ENCODE measurements around the gene ZDHHC8.

The ZDHHC8 gene

DNA sequence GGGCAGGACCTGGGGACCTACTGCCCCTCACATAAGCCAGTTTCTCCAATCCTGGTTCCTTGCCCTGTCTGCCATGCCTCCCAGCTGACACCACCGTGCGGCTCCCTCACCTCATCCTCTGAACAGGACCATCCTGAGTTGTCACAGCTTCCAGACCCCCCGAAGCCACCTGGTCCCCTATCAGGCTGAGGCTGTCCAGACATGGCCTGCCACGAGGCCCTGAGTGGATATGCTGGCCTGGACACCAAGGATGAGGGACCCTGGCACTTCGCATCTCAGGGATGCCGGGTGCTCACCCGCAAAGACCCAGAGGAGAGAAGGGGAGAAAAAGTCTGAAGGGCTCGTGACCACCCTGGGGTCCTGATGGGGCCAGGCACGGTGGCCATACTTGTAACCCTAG, 35.1 kb downstream of the ZDHHC8 start:
- no peak overlapping the region for H3K4me3 ChIP-seq (ENCODE audit: low read depth in 1 of 2, low read length in 2 of 2)
- no peak overlapping the region for H3K4me2 ChIP-seq (ENCODE audit: insufficient read depth, low read length)
- H3K9ac ChIP-seq (ENCODE audit: low read depth, low read length), result no peak overlapping the region
- no peak for ATAC-seq (ENCODE audit: insufficient read depth, low read depth)
- H4K20me1 ChIP-seq (ENCODE audit: insufficient read depth, low read length), result no peaks in the 10 kb centered on the region
- H3K9me3 ChIP-seq (ENCODE audit: insufficient read depth, low read length, severe bottlenecking), result no peaks in the 10 kb centered on the region
- H3K79me2 ChIP-seq (ENCODE audit: insufficient read depth, low read length), result no peaks in the 10 kb centered on the region
- no peaks in the 10 kb centered on the region for H3K36me3 ChIP-seq (ENCODE audit: insufficient read depth, low read length)
- no peak overlapping the region for H2AFZ ChIP-seq (ENCODE audit: low read depth, low read length)
- no peak for TF ChIP-seq EZH2 (IDR thresholded peaks at IDR 0.05; ENCODE audit: borderline replicate concordance, low read depth, low read length, severe bottlenecking)
- TF ChIP-seq, protein P1, sequence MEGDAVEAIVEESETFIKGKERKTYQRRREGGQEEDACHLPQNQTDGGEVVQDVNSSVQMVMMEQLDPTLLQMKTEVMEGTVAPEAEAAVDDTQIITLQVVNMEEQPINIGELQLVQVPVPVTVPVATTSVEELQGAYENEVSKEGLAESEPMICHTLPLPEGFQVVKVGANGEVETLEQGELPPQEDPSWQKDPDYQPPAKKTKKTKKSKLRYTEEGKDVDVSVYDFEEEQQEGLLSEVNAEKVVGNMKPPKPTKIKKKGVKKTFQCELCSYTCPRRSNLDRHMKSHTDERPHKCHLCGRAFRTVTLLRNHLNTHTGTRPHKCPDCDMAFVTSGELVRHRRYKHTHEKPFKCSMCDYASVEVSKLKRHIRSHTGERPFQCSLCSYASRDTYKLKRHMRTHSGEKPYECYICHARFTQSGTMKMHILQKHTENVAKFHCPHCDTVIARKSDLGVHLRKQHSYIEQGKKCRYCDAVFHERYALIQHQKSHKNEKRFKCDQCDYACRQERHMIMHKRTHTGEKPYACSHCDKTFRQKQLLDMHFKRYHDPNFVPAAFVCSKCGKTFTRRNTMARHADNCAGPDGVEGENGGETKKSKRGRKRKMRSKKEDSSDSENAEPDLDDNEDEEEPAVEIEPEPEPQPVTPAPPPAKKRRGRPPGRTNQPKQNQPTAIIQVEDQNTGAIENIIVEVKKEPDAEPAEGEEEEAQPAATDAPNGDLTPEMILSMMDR (IDR thresholded peaks at IDR 0.05; ENCODE audit: borderline replicate concordance, extremely low read depth, low read length, poor library complexity, severe bottlenecking), result no peak
- H3K4me1 ChIP-seq (ENCODE audit: insufficient read depth, low read length), result no peaks in the 10 kb centered on the region
- H3K27me3 ChIP-seq (ENCODE audit: insufficient read depth, low read length, poor library complexity), result no peaks in the 10 kb centered on the region
- no peak overlapping the region for H3K27ac ChIP-seq (ENCODE audit: low read length)
- no peak for DNase-seq

DNA sequence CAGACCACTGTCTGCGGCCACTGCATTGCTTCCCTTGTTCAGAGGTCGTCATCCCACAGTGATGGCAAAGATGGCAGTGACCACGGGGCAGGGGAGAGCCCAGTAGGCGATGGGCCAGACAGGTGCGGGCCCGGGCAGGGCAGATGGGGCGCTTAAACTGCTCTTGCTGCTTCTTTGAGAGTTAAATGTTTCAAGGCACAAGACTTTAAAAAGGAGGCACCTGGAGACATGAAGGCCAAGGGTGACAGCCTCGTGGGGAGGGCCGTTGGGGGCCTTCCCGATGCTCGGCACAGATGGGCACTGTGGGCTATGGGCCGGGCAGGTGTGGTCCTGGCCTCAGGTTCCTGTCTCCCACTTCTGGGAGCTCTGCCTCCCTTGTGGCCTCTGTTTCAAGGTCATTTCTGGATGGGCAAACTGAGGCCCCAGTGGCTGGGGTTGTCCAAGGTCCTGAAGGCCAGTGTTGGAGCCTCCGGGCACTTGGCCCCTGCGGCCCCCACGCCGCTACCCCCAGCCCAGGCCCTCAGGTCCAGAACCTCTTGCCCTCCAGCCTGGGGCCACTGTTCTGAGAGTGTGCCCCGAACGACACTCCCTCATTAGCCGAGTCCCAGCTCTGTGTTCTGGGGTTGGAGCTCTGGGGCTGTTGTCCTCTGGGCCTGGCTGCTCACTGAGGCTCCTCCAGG, 36.2 kb downstream of the ZDHHC8 start:
- H3K4me2 ChIP-seq (ENCODE audit: insufficient read depth, low read length), result no peak overlapping the region
- no peaks in the 10 kb centered on the region for H3K9me3 ChIP-seq (ENCODE audit: insufficient read depth, low read length, severe bottlenecking)
- H3K4me1 ChIP-seq (ENCODE audit: insufficient read depth, low read length), result no peaks in the 10 kb centered on the region
- H3K4me3 ChIP-seq (ENCODE audit: low read depth in 1 of 2, low read length in 2 of 2), result no peak overlapping the region
- DNase-seq, result no peak
- H3K9ac ChIP-seq (ENCODE audit: low read depth, low read length), result no peak overlapping the region
- H3K27me3 ChIP-seq (ENCODE audit: insufficient read depth, low read length, poor library complexity), result no peaks in the 10 kb centered on the region
- H3K36me3 ChIP-seq (ENCODE audit: insufficient read depth, low read length), result no peaks in the 10 kb centered on the region
- TF ChIP-seq, protein P1 (IDR thresholded peaks at IDR 0.05; ENCODE audit: borderline replicate concordance, extremely low read depth, low read length, poor library complexity, severe bottlenecking), result no peak
- TF ChIP-seq EZH2 (IDR thresholded peaks at IDR 0.05; ENCODE audit: borderline replicate concordance, low read depth, low read length, severe bottlenecking), result no peak
- ATAC-seq (ENCODE audit: insufficient read depth, low read depth), result no peak
- H3K27ac ChIP-seq (ENCODE audit: low read length), result no peak overlapping the region
- no peaks in the 10 kb centered on the region for H3K79me2 ChIP-seq (ENCODE audit: insufficient read depth, low read length)
- H4K20me1 ChIP-seq (ENCODE audit: insufficient read depth, low read length), result no peaks in the 10 kb centered on the region
- H2AFZ ChIP-seq (ENCODE audit: low read depth, low read length), result no peak overlapping the region

DNA sequence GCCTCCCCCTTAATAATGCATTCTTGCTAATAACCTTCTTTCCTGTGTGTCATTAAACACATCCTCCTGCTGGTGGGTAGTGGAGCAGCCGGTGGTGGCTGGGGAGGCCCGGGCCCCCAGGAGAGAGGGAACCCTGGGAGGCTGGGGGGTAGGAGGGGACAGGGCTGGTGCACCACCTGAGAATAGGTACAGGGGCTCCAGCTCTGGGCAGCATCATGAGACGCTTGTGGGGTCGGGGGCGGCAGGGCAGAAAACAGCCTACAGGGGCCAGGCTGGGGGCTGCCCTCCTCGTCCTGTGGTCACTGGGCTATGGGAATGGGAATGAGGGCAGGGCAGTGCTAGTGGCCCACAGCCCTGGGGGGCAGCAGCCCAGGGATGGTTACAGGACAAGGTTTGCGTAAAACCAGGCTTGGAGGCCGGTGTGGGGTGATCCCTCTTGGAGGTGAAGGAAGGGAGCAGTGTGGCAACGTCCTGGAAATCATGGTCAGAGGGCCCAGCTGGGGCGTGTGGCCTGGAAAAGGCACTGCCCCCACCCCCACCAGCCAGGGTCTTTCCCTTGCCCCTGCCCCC, 37.7 kb downstream of the ZDHHC8 start:
- ATAC-seq (ENCODE audit: insufficient read depth, low read depth) (no peak), DNase-seq (no peak)
- Histone ChIP-seq H2AFZ (ENCODE audit: low read depth, low read length) (no peak overlapping the region), H3K36me3 (ENCODE audit: insufficient read depth, low read length) (no peaks in the 10 kb centered on the region), H3K27ac (ENCODE audit: low read length) (no peak overlapping the region), H3K4me1 (ENCODE audit: insufficient read depth, low read length) (no peaks in the 10 kb centered on the region), H3K4me3 (ENCODE audit: low read depth in 1 of 2, low read length in 2 of 2) (no peak overlapping the region), H3K9me3 (ENCODE audit: insufficient read depth, low read length, severe bottlenecking) (no peaks in the 10 kb centered on the region), H3K4me2 (ENCODE audit: insufficient read depth, low read length) (no peak overlapping the region), H3K27me3 (ENCODE audit: insufficient read depth, low read length, poor library complexity) (no peaks in the 10 kb centered on the region), H3K9ac (ENCODE audit: low read depth, low read length) (no peak overlapping the region), H4K20me1 (ENCODE audit: insufficient read depth, low read length) (0 out of 2 replicates have a peak, but pooled peaks cover 3% of the 10 kb centered on the region), H3K79me2 (ENCODE audit: insufficient read depth, low read length) (no peaks in the 10 kb centered on the region)
- TF ChIP-seq, protein P1 (IDR thresholded peaks at IDR 0.05; ENCODE audit: borderline replicate concordance, extremely low read depth, low read length, poor library complexity, severe bottlenecking), result no peak
- no peak for TF ChIP-seq EZH2 (IDR thresholded peaks at IDR 0.05; ENCODE audit: borderline replicate concordance, low read depth, low read length, severe bottlenecking)
